Subcutaneous abdominal adipose tissue (tissue), 5 donors: ENCODE measurements around the gene ITGA2B.
"Not testable (repeated sequence)": the region's sequence is repeated elsewhere in the genome, so short reads cannot be mapped to it uniquely, and the experiment has no call there.

Experiments used
- H3K27ac ChIP-seq: one replicate; pipeline ENCODE4 v1.7.0; 2013; ENCODE audit warnings: low read depth, mild to moderate bottlenecking, inconsistent platforms, low read length, moderate library complexity
- H3K27me3 ChIP-seq, 5 donors: one replicate each; pipeline ENCODE4 v1.7.0; 2013; ENCODE audit warnings: low read length in 5 of 5, inconsistent platforms in 1 of 5; ENCODE audit not compliant: control insufficient read depth in 5 of 5, insufficient read depth in 4 of 5
- H3K36me3 ChIP-seq, 5 donors: one replicate each; pipeline ENCODE4 v1.7.0; 2013; ENCODE audit warnings: low read length in 5 of 5; ENCODE audit not compliant: control insufficient read depth in 5 of 5, insufficient read depth in 5 of 5
- H3K4me1 ChIP-seq, 5 donors: one replicate each; pipeline ENCODE4 v1.7.0; 2013; ENCODE audit warnings: low read length in 5 of 5, mild to moderate bottlenecking in 3 of 5, moderate library complexity in 1 of 5; ENCODE audit not compliant: control insufficient read depth in 5 of 5, insufficient read depth in 5 of 5
- H3K4me3 ChIP-seq, 5 donors: one replicate each; pipeline ENCODE4 v1.7.0; 2013; ENCODE audit warnings: low read length in 5 of 5, low read depth in 1 of 5
- H3K9ac ChIP-seq, 5 donors: one replicate each; pipeline ENCODE4 v1.7.0; 2013; ENCODE audit warnings: low read length in 5 of 5, mild to moderate bottlenecking in 4 of 5, moderate library complexity in 3 of 5
- H3K9me3 ChIP-seq, 5 donors: one replicate each; pipeline ENCODE4 v1.7.0; 2013; ENCODE audit warnings: low read length in 5 of 5; ENCODE audit not compliant: control insufficient read depth in 5 of 5
- donor health status: healthy.
- donor health status: healthy.
- donor health status: healthy.
- donor health status: healthy.
- donor health status: healthy.

Gene ITGA2B

GRCh38 chr17:44347206-44348055 lies 42.0 kb downstream of the ITGA2B start:
- not testable (repeated sequence) for H3K27ac ChIP-seq

GRCh38 chr17:44346064-44346844 lies 43.2 kb downstream of the ITGA2B start:
- H3K27ac ChIP-seq: peak overlapping the region; percentile 84
- H3K27me3 ChIP-seq: no peaks in the 10 kb centered on the region
- H3K4me3 ChIP-seq: peak overlapping the region; percentile 84 to 97 (median 86)
- H3K36me3 ChIP-seq: peaks cover 0 to 30% (median 28%) of the 10 kb centered on the region in 5 donors
- H3K9ac ChIP-seq: peak overlapping the region in 4 of 5 donors; percentile 82 to 92 (median 90)
- peaks cover 4 to 36% (median 29%) of the 10 kb centered on the region in 5 donors for H3K4me1 ChIP-seq
- H3K9me3 ChIP-seq: no peaks in the 10 kb centered on the region

More at GRCh38 chr17:44347206-44348055, 42.0 kb downstream of the ITGA2B start:
- not testable (repeated sequence) for H3K27me3 ChIP-seq, H3K9ac ChIP-seq, H3K9me3 ChIP-seq, H3K4me3 ChIP-seq
- Histone ChIP-seq H3K36me3 (peaks cover 0 to 42% (median 39%) of the 10 kb centered on the region in 5 donors), H3K4me1 (peaks cover 4 to 36% (median 29%) of the 10 kb centered on the region in 5 donors)

- peak overlapping the region; percentile 84 for H3K27ac ChIP-seq
- peaks cover 0 to 23% (median 20%) of the 10 kb centered on the region in 5 donors for H3K36me3 ChIP-seq
- H3K4me1 ChIP-seq: peaks cover 4 to 36% (median 29%) of the 10 kb centered on the region in 5 donors
- peak overlapping the region; percentile 29 to 92 (median 89) for H3K9ac ChIP-seq
- H3K9me3 ChIP-seq: no peaks in the 10 kb centered on the region
- peaks cover 0 to 2% (median 0%) of the 10 kb centered on the region in 5 donors for H3K27me3 ChIP-seq
- peak overlapping the region; percentile 84 to 97 (median 86) for H3K4me3 ChIP-seq
Observed at GRCh38 chr17:44345454-44346026, 43.9 kb downstream of the ITGA2B start.

GRCh38 chr17:44344939-44345453 lies 44.5 kb downstream of the ITGA2B start, which contains the start of gene GRN:
Gene GRN, plus strand, starts transcription at chr17:44345302. Its CDS starts 3,863 bp downstream, at chr17:44349165.
- peaks cover 0 to 18% (median 16%) of the 10 kb centered on the region in 5 donors for H3K36me3 ChIP-seq
- H3K27me3 ChIP-seq: peaks cover 0 to 2% (median 0%) of the 10 kb centered on the region in 5 donors
- peaks cover 4 to 36% (median 29%) of the 10 kb centered on the region in 5 donors for H3K4me1 ChIP-seq
- no peaks in the 10 kb centered on the region for H3K9me3 ChIP-seq
- peak within 1 kb of the TSS; percentile 29 to 92 (median 89) for H3K9ac ChIP-seq
- peak within 1 kb of the TSS; percentile 84 to 97 (median 86) for H3K4me3 ChIP-seq
- H3K27ac ChIP-seq: peak within 1 kb of the TSS; percentile 84

- Histone ChIP-seq H3K27me3 (peaks cover 0 to 3% (median 0%) of the 10 kb centered on the region in 5 donors), H3K9ac (no peak overlapping the region), H3K36me3 (peaks cover 0 to 4% (median 3%) of the 10 kb centered on the region in 5 donors), H3K27ac (no peak overlapping the region), H3K4me3 (no peak overlapping the region), H3K4me1 (peaks cover 4 to 27% (median 25%) of the 10 kb centered on the region in 5 donors), H3K9me3 (no peaks in the 10 kb centered on the region)
Observed at GRCh38 chr17:44343510-44344209, 45.8 kb downstream of the ITGA2B start.

GRCh38 chr17:44340553-44340952 lies 48.9 kb downstream of the ITGA2B start:
- not testable (repeated sequence) for H3K27ac ChIP-seq, H3K36me3 ChIP-seq

GRCh38 chr17:44338702-44339101 lies 50.7 kb downstream of the ITGA2B start:
- peaks cover 0 to 10% (median 0%) of the 10 kb centered on the region in 5 donors for H3K4me1 ChIP-seq
- no peak overlapping the region for H3K9ac ChIP-seq

More at GRCh38 chr17:44340553-44340952, 48.9 kb downstream of the ITGA2B start:
- H3K27me3 ChIP-seq, H3K9ac ChIP-seq, H3K4me3 ChIP-seq, H3K9me3 ChIP-seq: not testable (repeated sequence)
- peaks cover 0 to 17% (median 11%) of the 10 kb centered on the region in 5 donors for H3K4me1 ChIP-seq

GRCh38 chr17:44335968-44336367 lies 53.5 kb downstream of the ITGA2B start:
- Histone ChIP-seq H3K4me3 (no peak overlapping the region), H3K4me1 (peaks cover 3 to 18% (median 5%) of the 10 kb centered on the region in 5 donors), H3K36me3 (no peaks in the 10 kb centered on the region), H3K27me3 (peaks cover 0 to 6% (median 0%) of the 10 kb centered on the region in 5 donors), H3K9ac (no peak overlapping the region), H3K9me3 (no peaks in the 10 kb centered on the region), H3K27ac (no peak overlapping the region)

More at GRCh38 chr17:44338702-44339101, 50.7 kb downstream of the ITGA2B start:
- Histone ChIP-seq H3K4me3 (no peak overlapping the region), H3K36me3 (no peaks in the 10 kb centered on the region), H3K9me3 (no peaks in the 10 kb centered on the region), H3K27ac (no peak overlapping the region), H3K27me3 (peaks cover 0 to 8% (median 0%) of the 10 kb centered on the region in 5 donors)

GRCh38 chr17:44335564-44335963 lies 53.9 kb downstream of the ITGA2B start:
- H3K9ac ChIP-seq: no peak overlapping the region
- no peak overlapping the region for H3K4me3 ChIP-seq
- H3K27ac ChIP-seq: no peak overlapping the region
- peaks cover 3 to 19% (median 6%) of the 10 kb centered on the region in 5 donors for H3K4me1 ChIP-seq
- H3K9me3 ChIP-seq: no peaks in the 10 kb centered on the region
- H3K36me3 ChIP-seq: no peaks in the 10 kb centered on the region
- peaks cover 0 to 6% (median 0%) of the 10 kb centered on the region in 5 donors for H3K27me3 ChIP-seq
